ENCODE results near the gene CENPL. TPM values are rescaled to one million over a fixed set of nuclear protein-coding genes. Genes with fewer than 3 reads are reported as not detected.

Gene CENPL
- total and polyA plus RNA-seq, 10 of the 15 experiments (the other 5 are each of a cell fraction or from before 2014, with no cell fraction given) = 14.9 to 32.1 (median 24.5) TPM

DNA sequence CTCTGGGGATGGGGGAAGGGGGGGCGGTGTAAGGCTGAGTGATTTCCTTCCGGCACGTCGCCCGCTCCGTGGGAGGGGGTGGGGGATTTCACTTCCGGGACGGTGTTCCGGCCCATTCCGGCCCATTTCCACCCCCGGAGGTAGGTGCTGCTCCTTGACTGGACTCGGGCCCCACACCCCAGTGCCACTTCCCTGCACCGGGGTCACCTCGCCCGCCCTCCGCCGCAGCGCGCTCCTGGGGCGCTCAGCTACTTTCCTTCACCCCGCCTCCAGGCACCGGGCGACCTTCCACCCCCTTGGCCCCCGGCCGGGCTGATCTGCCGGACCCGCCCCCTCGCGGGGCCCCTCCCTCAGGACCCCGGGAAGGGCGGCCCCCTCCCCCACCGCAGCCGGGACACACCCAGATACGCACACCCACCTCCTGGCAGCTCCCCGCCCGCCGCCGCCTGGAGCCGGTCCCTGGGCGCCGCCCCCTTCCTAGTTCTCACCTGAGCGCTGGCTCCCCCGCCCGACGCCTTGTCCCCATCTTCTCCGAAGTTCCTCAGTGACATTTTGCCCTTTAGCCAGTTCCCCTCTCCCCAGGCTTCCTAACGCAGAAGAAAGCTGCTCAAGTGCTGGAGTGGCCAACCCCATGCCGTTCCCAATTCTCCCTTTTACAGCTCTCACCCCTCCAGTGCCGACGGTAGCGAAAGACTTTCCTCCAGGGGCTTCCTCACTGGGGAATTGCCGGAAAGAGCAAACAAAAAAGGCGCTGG is 43.8 kb upstream of the CENPL start, which contains the start of gene ZBTB37:
ZBTB37 (plus strand) TSS at position 115 of the 755 bp plus-strand sequence. CDS start 1,846 bp downstream, outside the sequence.
- ChIA-PET POLR2A (interaction anchor here (0.6 to 3.3 kb wide), 23 partner anchors 8 to 1511 kb away, joined by 3 to 17 read pairs (median 3); partner anchors contain the start of genes CENPL, DARS2, KLHL20 and PRDX6), SMC1A (ENCODE audit: uncharacterized antibody, unreplicated experiment) (interaction anchor here (0.5 to 3.1 kb wide), 7 partner anchors 45 to 451 kb away, joined by 3 to 11 read pairs (median 3); partner anchors contain the start of genes CENPL and DARS2), CTCF (interaction anchor here (1.4 to 1.7 kb wide), 2 partner anchors 24 to 391 kb away, joined by 3 to 4 read pairs; partner anchors contain the start of gene PRDX6), RAD21 (ENCODE audit: unreplicated experiment) (interaction anchor here (0.5 to 2.7 kb wide), 16 partner anchors 8 to 1042 kb away, joined by 3 to 9 read pairs (median 3); partner anchors contain the start of genes DARS2 and PRDX6)
- Histone ChIP-seq H3K4me2 (ENCODE audit: control insufficient read depth, insufficient read depth) (peak within 1 kb of the TSS; percentile 95), H3K4me3 (peak within 1 kb of the TSS; percentile 91), H3K27me3 (replicated peaks in 1 of 2; ENCODE audit: control insufficient read depth in 2 of 2, insufficient read depth in 2 of 2, low read length in 1 of 2) (no peaks in the 10 kb centered on the region), H3K9me3 (replicated peaks; ENCODE audit: control insufficient read depth, insufficient read depth, low read length) (no peaks in the 10 kb centered on the region), H2AFZ (ENCODE audit: control insufficient read depth, low read depth, low read length) (peak within 1 kb of the TSS; percentile 94), H3K4me1 (ENCODE audit: control insufficient read depth, insufficient read depth, low read length) (peaks cover 15% of the 10 kb centered on the region), H3K9ac (ENCODE audit: control insufficient read depth, insufficient read depth, low read length) (peak within 1 kb of the TSS; percentile 73), H4K20me1 (ENCODE audit: control insufficient read depth, insufficient read depth) (no peaks in the 10 kb centered on the region), H3K27ac (ENCODE audit: control insufficient read depth, insufficient read depth) (peak within 1 kb of the TSS; percentile 89), H3K79me2 (ENCODE audit: control insufficient read depth, insufficient read depth, low read length) (peaks cover 44% of the 10 kb centered on the region), H3K36me3 (ENCODE audit: control insufficient read depth in 2 of 2, insufficient read depth in 2 of 2, low read length in 1 of 2) (peaks cover 4 to 25% of the 10 kb centered on the region in 2 experiments; a peak in 3 of 4 replicates)
- WGBS (ENCODE audit: insufficient coverage, insufficient replicate concordance, low lambda C conversion rate, missing lambda C conversion rate) = under 1% methylated on average over 31 of the region's 53 CpGs
- BruUV-seq (replicated peaks) = no TSS peak
- intact Hi-C loops (cut with micrococcal nuclease; ENCODE audit: unreplicated experiment) (loop anchor here (2.0 to 10.0 kb wide), 5 partner anchors 44 to 346 kb away; partner anchors contain the start of genes CENPL, DARS2, RABGAP1L and RC3H1), in situ Hi-C loops (cut with MboI) (no loop called here)
- FAIRE-seq (no peak), DNase-seq (ENCODE audit: low read depth, low spot score) (no peak), ATAC-seq (peak; percentile 76)
- TF ChIP-seq, protein P1, sequence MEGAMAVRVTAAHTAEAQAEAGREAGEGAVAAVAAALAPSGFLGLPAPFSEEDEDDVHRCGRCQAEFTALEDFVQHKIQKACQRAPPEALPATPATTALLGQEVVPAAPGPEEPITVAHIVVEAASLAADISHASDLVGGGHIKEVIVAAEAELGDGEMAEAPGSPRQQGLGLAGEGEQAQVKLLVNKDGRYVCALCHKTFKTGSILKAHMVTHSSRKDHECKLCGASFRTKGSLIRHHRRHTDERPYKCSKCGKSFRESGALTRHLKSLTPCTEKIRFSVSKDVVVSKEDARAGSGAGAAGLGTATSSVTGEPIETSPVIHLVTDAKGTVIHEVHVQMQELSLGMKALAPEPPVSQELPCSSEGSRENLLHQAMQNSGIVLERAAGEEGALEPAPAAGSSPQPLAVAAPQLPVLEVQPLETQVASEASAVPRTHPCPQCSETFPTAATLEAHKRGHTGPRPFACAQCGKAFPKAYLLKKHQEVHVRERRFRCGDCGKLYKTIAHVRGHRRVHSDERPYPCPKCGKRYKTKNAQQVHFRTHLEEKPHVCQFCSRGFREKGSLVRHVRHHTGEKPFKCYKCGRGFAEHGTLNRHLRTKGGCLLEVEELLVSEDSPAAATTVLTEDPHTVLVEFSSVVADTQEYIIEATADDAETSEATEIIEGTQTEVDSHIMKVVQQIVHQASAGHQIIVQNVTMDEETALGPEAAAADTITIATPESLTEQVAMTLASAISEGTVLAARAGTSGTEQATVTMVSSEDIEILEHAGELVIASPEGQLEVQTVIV (IDR thresholded peaks at IDR 0.05; ENCODE audit: borderline replicate concordance, partially characterized antibody) = no peak
- TF ChIP-seq SIN3A (IDR thresholded peaks at IDR 0.05; ENCODE audit: low read depth, low read length) (0 out of 2 replicates have a peak, but pooled peaks have one; percentile 65), HDAC6 (IDR thresholded peaks at IDR 0.05; ENCODE audit: unreplicated experiment) (no peak), SMAD5 (IDR thresholded peaks at IDR 0.05; ENCODE audit: low read depth) (no peak), SREBF1 (IDR thresholded peaks at IDR 0.05; ENCODE audit: low read length) (no peak), SRF (IDR thresholded peaks at IDR 0.05; ENCODE audit: low read depth in 2 of 2, low read length in 2 of 2) (no peak), SREBF2 (IDR thresholded peaks at IDR 0.05; ENCODE audit: low read length) (peak; percentile 8; the same call in 1 of the 2 replicates), CBFB (IDR thresholded peaks at IDR 0.05; ENCODE audit: low read depth) (no peak), HDAC2 (IDR thresholded peaks at IDR 0.05) (no peak), MEF2B (IDR thresholded peaks at IDR 0.05; ENCODE audit: partially characterized antibody, poor library complexity, severe bottlenecking) (peak; percentile 91), TCF12 (IDR thresholded peaks at IDR 0.05; ENCODE audit: low read depth, low read length) (peak; percentile 46; the same call in 1 of the 2 replicates), RCOR1 (conservative IDR thresholded peaks at IDR 0.05; ENCODE audit: low read depth, low read length) (no peak), PAX5 (IDR thresholded peaks at IDR 0.05; ENCODE audit: borderline replicate concordance, low read depth, low read length) (peak; percentile 68; the same call in 1 of the 2 replicates)
- TF ChIP-seq, protein P2, sequence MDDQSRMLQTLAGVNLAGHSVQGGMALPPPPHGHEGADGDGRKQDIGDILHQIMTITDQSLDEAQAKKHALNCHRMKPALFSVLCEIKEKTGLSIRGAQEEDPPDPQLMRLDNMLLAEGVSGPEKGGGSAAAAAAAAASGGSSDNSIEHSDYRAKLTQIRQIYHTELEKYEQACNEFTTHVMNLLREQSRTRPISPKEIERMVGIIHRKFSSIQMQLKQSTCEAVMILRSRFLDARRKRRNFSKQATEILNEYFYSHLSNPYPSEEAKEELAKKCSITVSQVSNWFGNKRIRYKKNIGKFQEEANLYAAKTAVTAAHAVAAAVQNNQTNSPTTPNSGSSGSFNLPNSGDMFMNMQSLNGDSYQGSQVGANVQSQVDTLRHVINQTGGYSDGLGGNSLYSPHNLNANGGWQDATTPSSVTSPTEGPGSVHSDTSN (IDR thresholded peaks at IDR 0.05; ENCODE audit: insufficient replicate concordance, low read depth, low read length) = no peak
- TF ChIP-seq, protein P3, sequence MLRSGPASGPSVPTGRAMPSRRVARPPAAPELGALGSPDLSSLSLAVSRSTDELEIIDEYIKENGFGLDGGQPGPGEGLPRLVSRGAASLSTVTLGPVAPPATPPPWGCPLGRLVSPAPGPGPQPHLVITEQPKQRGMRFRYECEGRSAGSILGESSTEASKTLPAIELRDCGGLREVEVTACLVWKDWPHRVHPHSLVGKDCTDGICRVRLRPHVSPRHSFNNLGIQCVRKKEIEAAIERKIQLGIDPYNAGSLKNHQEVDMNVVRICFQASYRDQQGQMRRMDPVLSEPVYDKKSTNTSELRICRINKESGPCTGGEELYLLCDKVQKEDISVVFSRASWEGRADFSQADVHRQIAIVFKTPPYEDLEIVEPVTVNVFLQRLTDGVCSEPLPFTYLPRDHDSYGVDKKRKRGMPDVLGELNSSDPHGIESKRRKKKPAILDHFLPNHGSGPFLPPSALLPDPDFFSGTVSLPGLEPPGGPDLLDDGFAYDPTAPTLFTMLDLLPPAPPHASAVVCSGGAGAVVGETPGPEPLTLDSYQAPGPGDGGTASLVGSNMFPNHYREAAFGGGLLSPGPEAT (IDR thresholded peaks at IDR 0.05; ENCODE audit: low read depth) = peak; percentile 36; the same call in 1 of the 2 replicates
- TF ChIP-seq, protein P4, sequence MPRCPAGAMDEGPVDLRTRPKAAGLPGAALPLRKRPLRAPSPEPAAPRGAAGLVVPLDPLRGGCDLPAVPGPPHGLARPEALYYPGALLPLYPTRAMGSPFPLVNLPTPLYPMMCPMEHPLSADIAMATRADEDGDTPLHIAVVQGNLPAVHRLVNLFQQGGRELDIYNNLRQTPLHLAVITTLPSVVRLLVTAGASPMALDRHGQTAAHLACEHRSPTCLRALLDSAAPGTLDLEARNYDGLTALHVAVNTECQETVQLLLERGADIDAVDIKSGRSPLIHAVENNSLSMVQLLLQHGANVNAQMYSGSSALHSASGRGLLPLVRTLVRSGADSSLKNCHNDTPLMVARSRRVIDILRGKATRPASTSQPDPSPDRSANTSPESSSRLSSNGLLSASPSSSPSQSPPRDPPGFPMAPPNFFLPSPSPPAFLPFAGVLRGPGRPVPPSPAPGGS (IDR thresholded peaks at IDR 0.05; ENCODE audit: borderline replicate concordance, insufficient read depth, low read depth, low read length, poor library complexity, severe bottlenecking) = no peak

Measured in GM12878 (cell line).